GM19035 (cell line): Measurements from ENCODE around the gene PTPRN.

Experiments used
- ATAC-seq: cut with Tn5 transposase; IDR thresholded peaks from one replicate; pipeline ENCODE4 v1.9.1; 2021; ENCODE audit not compliant: unreplicated experiment

PTPRN gene

GRCh38 chr2:219245899-219246230 lies 63.3 kb downstream of the PTPRN start:
- no peak for ATAC-seq

GRCh38 chr2:219245148-219245898 lies 63.9 kb downstream of the PTPRN start, which contains the start of the genes GLB1L and STK16:
Gene GLB1L, minus strand, starts transcription at chr2:219245444. Its CDS starts 1,871 bp downstream, at chr2:219243573.
Gene STK16, plus strand, starts transcription at chr2:219245479. Its CDS starts 521 bp downstream, at chr2:219246000.
- peak; percentile 86 for ATAC-seq

GRCh38 chr2:219244789-219245147 lies 64.4 kb downstream of the PTPRN start:
- no peak for ATAC-seq

GRCh38 chr2:219243291-219243761 lies 65.9 kb downstream of the PTPRN start:
- ATAC-seq, result no peak
